Spleen (tissue), 11 donors: ENCODE data around the gene YJU2. TPM values are rescaled to one million over a fixed set of nuclear protein-coding genes. Genes with fewer than 3 reads are reported as not detected.
"Not testable (repeated sequence)": the region's sequence is repeated elsewhere in the genome, so short reads cannot be mapped to it uniquely, and the experiment has no call there.

Source experiments
- DNase-seq: peaks from one replicate; pipeline ENCODE4 v3.0.0-alpha.2; 2020
- H3K27ac ChIP-seq, 8 donors: fragments of 200-600 bp; sonication (generic) in 7 of 8; 1 replicate in 4 of 8; 2 replicates in 4 of 8; pipeline versions ENCODE4 v1.5.0 to v1.8.0; 2016 to 2021; ENCODE audit warnings: inconsistent platforms in 4 of 8, mild to moderate bottlenecking in 4 of 8, moderate library complexity in 1 of 8
- H3K27me3 ChIP-seq, 7 donors: fragments of 200-600 bp; sonication (generic) in 6 of 7; replicated peaks in 1 of 7; 1 replicate in 4 of 7; 2 replicates in 3 of 7; pipeline versions ENCODE4 v1.5.0 to v1.8.0; 2016 to 2021; ENCODE audit warnings: inconsistent platforms in 3 of 7, mild to moderate bottlenecking in 1 of 7
- H3K36me3 ChIP-seq, 6 donors: fragments of 200-600 bp; sonication (generic) in 5 of 6; 1 replicate in 4 of 6; 2 replicates in 2 of 6; pipeline versions ENCODE4 v1.5.0 to v1.8.0; 2016 to 2021; ENCODE audit warnings: inconsistent platforms in 2 of 6
- H3K4me1 ChIP-seq, 6 donors: fragments of 200-600 bp; sonication (generic) in 5 of 6; 1 replicate in 3 of 6; 2 replicates in 3 of 6; pipeline versions ENCODE4 v1.5.0 to v1.8.0; 2016 to 2021; ENCODE audit warnings: inconsistent platforms in 3 of 6
- H3K4me3 ChIP-seq, 8 donors: fragments of 200-600 bp; sonication (generic) in 7 of 8; 1 replicate in 4 of 8; 2 replicates in 4 of 8; pipeline versions ENCODE4 v1.5.0 to v1.8.0; 2016 to 2021; ENCODE audit warnings: inconsistent platforms in 4 of 8, mild to moderate bottlenecking in 4 of 8, moderate library complexity in 2 of 8
- H3K9me3 ChIP-seq, 8 donors: fragments of 200-600 bp; sonication (generic) in 7 of 8; 1 replicate in 4 of 8; 2 replicates in 4 of 8; pipeline versions ENCODE4 v1.5.0 to v1.8.0; 2016 to 2021; ENCODE audit warnings: inconsistent platforms in 4 of 8
- CTCF ChIP-seq, 11 experiments: fragments of 200-600 bp in 7 of 11; fragments of 450-650 bp in 4 of 11; sonication (generic) in 4 of 11; IDR thresholded peaks in 8 of 11; conservative IDR thresholded peaks in 3 of 11; 1 replicate in 7 of 11; 2 replicates in 4 of 11; pipeline versions ENCODE4 v1.4.0 to v1.8.0; 2016 to 2021; ENCODE audit warnings: antibody characterized with exemption in 11 of 11, inconsistent platforms in 4 of 11, mild to moderate bottlenecking in 1 of 11
- POLR2A ChIP-seq, 3 donors: fragments of 450-650 bp; IDR thresholded peaks; one replicate each; pipeline ENCODE4 v1.5.1; 2017; ENCODE audit warnings: antibody characterized with exemption in 3 of 3, mild to moderate bottlenecking in 1 of 3
- POLR2AphosphoS5 ChIP-seq, 3 donors: sonication (generic); formaldehyde crosslinking; IDR thresholded peaks; one replicate each; pipeline ENCODE4 v1.5.1; 2017; ENCODE audit warnings: antibody characterized with exemption in 3 of 3
- WGBS, 5 donors: extraction: QIAGEN DNeasy Blood & Tissue Kit in 3 of 5; methylation state at CpG; one replicate each; pipeline versions ENCODE4 v1.1.5 to v1.1.7; 2013 to 2018; 5-methylcytosine and 5-hydroxymethylcytosine counted together
- intact Hi-C: fragments of 100-400 bp; cut with DNase I; formaldehyde crosslinking; loops from one replicate; pipeline ENCODE4 v1.15.0; 2023; ENCODE audit warnings: low total_unique reads
- polyA plus RNA-seq, 3 donors: library from polyadenylated mRNA; stranded (reverse); fragments of 200-250 nt; gene quantifications; one replicate each; pipeline ENCODE4 v1.2.1, GENCODE V29; 2013
- total RNA-seq, 7 donors: library from RNA; depleted of rRNA in 3 of 7; stranded (reverse); fragments of >200 nt in 3 of 7; fragmentation: NEBNext Ultra II Directional in 4 of 7; extraction: Animal tissue kit (Norgen Biotek cat#: 25700) in 4 of 7; gene quantifications; one replicate each; pipeline versions ENCODE4 v1.1.0 to v1.2.1, GENCODE V29; 2016 to 2021
- donor health status: healthy with polysubstance abuse.
- donor health status: DM: no; HTN: no; CAD: no; lungs with moderate emphysema.
- donor health status: DM: no; HTN: no; CAD: no.
- donor health status: Bipolar disorder and iron deficiency.
- donor health status: healthy.
- donor health status: DM: no; HTN: no; CAD: no.
- donor health status: DM: yes; HTN: yes; CAD: no.

Gene YJU2
- total and polyA plus RNA-seq, 10 donors, result 17.4 to 34.0 (median 22.5) TPM

DNA sequence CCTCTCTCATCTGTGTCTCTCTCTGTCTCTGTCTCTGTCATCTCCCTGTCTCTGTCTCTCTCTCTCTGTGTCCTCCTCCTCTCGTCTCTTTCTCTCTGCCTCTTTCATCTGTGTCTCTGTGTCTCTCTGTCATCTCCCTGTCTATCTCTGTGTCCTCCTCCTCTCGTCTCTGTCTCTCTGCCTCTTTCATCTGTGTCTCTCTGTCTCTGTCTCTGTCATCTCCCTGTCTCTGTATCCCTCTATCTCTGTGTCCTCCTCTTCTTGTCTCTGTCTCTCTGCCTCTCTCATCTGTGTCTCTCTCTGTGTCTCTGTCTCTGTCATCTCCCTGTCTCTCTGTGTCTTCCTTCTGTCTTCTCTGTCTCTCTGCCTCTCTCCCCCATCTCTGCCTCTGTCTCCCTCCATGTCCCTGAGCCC, 18.1 kb upstream of the YJU2 start:
- intact Hi-C loops, result no loop called here
- TF ChIP-seq POLR2AphosphoS5 (IDR thresholded peaks at IDR 0.05) (no peak), CTCF (IDR thresholded peaks at IDR 0.05 in 8 of 11, conservative IDR thresholded peaks at IDR 0.05 in 3 of 11) (no peak), POLR2A (IDR thresholded peaks at IDR 0.05) (no peak)
- 51 to 62% (median 58%) methylated on average over 2 of the region's 2 CpGs for WGBS, 5 donors
- no peaks in the 10 kb centered on the region for H3K9me3 ChIP-seq
- H3K4me3 ChIP-seq, result peak overlapping the region in 5 of 8 donors; percentile 17 to 59 (median 23)
- peaks cover 0 to 80% (median 15%) of the 10 kb centered on the region in 7 donors for H3K27me3 ChIP-seq
- no peaks in the 10 kb centered on the region for H3K36me3 ChIP-seq
- peaks cover 0 to 26% (median 13%) of the 10 kb centered on the region in 6 donors for H3K4me1 ChIP-seq
- no peak for DNase-seq
- H3K27ac ChIP-seq, result peak overlapping the region in 2 of 8 donors; percentile 61

GRCh38 chr19:4229179-4229931, 17.5 kb upstream of the YJU2 start, which contains the start of gene EBI3:
EBI3 (plus strand) TSS chr19:4229523; CDS start chr19:4229551, 28 bp downstream.
- H3K4me1 ChIP-seq, result peaks cover 0 to 26% (median 13%) of the 10 kb centered on the region in 6 donors
- no peaks in the 10 kb centered on the region for H3K9me3 ChIP-seq
- peak; percentile 9 to 67 (median 56) for TF ChIP-seq POLR2AphosphoS5 (IDR thresholded peaks at IDR 0.05)
- TF ChIP-seq POLR2A (IDR thresholded peaks at IDR 0.05), result no peak
- DNase-seq, result peak; percentile 83
- intact Hi-C loops, result no loop called here
- 6 to 15% (median 11%) methylated on average over 9 to 19 of the region's 19 CpGs for WGBS, 5 donors
- H3K27ac ChIP-seq, result peak within 1 kb of the TSS in 5 of 8 donors; percentile 14 to 61 (median 47)
- H3K4me3 ChIP-seq, result peak within 1 kb of the TSS in 7 of 8 donors; percentile 17 to 59 (median 23)
- no peaks in the 10 kb centered on the region for H3K36me3 ChIP-seq
- peaks cover 0 to 83% (median 15%) of the 10 kb centered on the region in 7 donors for H3K27me3 ChIP-seq

DNA sequence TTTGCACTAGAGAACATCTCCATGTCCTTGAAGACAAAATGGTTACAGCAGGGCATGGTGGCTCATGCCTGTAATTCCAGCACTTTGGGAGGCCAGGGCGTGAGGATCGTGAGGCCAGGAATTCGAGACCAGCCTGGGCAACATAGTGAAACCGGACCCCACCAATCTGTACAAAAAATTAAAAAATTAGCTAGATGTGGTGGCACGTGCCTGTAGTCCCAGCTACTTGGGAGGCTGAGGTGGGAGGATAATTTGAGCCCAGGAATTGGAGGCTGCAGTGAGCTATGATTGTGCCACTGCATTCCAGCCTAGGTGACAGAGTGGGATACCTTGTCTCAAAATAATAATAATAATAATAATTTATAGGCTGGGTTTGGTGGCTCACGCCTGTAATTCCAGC, 16.6 kb upstream of the YJU2 start:
- WGBS, 5 donors, result 80 to 89% (median 86%) methylated on average over 6 of the region's 6 CpGs

DNA sequence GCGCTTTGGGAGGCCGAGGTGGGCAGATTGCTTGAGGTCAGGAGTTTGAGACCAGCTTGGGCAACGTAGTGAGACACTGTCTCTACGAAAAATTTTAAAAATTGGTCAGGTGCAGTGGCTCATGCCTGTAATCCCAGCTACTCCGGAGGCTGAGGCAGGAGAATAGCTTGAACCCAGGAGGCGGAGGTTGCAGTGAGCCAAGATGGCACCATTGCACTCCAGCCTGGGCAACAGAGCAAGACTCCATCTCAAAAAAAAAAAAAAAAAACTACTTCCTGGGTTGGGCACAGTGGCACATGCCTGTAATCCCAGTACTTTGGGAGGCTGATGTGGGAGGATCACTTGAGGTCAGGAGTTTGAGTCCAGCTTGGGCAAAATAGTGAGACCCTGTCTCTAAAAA, 15.4 kb upstream of the YJU2 start:
- H3K27ac ChIP-seq, intact Hi-C loops, H3K36me3 ChIP-seq, H3K4me3 ChIP-seq, DNase-seq, H3K9me3 ChIP-seq: not testable (repeated sequence)
- 85 to 93% (median 91%) methylated on average over 5 to 6 of the region's 6 CpGs for WGBS, 5 donors
- Histone ChIP-seq H3K4me1 (peaks cover 0 to 26% (median 13%) of the 10 kb centered on the region in 6 donors), H3K27me3 (peaks cover 0 to 72% (median 15%) of the 10 kb centered on the region in 7 donors)

More for the DNA sequence above, 16.6 kb upstream of the YJU2 start:
- H3K9me3 ChIP-seq, intact Hi-C loops, H3K36me3 ChIP-seq, DNase-seq, H3K27ac ChIP-seq: not testable (repeated sequence)
- H3K4me1 ChIP-seq, result peaks cover 0 to 26% (median 13%) of the 10 kb centered on the region in 6 donors
- H3K4me3 ChIP-seq, result peak overlapping the region in 4 of 8 donors; percentile 22 to 59 (median 37)
- peaks cover 0 to 83% (median 15%) of the 10 kb centered on the region in 7 donors for H3K27me3 ChIP-seq

DNA sequence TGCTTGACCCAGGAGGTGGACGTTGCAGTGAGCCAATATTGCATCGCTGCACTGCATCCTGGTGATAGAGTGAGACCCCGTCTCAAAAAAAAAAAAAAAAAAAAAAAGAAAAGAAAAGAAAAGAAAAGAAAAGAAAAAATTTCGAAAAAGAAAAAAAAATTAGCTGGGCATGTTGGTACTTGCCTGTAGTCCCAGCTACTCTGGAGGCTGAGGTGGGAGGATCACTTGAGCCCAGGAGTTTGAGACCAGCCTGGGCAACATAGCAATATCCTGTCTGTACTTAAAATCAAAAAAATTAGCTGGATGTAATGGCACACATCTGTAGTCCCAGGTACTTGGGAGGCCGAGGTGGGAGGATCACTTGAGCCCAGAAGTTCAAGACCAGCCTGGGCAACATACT, 14.7 kb upstream of the YJU2 start:
- H3K27me3 ChIP-seq, result peaks cover 0 to 68% (median 15%) of the 10 kb centered on the region in 7 donors
- DNase-seq, intact Hi-C loops, H3K27ac ChIP-seq, H3K9me3 ChIP-seq, H3K36me3 ChIP-seq, H3K4me3 ChIP-seq: not testable (repeated sequence)
- WGBS, 5 donors, result 79 to 93% (median 85%) methylated on average over 5 of the region's 5 CpGs
- H3K4me1 ChIP-seq, result peaks cover 0 to 26% (median 13%) of the 10 kb centered on the region in 6 donors

DNA sequence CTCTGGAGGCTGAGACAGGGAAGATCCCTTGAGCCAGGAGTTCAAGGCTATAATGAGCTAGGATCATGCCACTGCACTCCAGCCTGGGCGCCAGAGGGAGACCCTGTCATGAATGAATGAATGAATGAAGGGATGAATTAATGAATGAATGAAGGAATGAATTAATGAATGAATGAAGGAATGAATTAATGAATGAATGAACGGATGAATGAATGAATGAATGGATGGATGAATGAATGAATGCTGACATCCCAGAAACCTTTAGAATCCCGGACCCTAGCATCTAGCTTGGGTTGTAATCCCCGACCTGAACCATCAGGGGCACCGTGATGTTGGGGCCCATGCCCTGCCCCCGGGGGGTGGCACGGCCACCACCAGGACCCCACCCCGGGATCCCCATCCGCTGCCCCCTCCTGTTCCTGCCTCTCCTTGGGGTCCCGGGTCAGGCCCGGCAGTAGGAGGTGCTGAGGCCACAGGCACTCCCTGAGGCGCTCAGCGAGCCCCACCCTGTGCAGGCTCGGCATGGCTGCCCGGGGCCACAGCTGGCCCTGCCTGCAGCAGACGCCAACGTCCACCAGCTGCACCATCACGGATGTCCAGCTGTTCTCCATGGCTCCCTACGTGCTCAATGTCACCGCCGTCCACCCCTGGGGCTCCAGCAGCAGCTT, 14.1 kb upstream of the YJU2 start:
- 53 to 60% (median 56%) methylated on average over 16 to 21 of the region's 21 CpGs for WGBS, 5 donors
- Histone ChIP-seq H3K27me3 (peaks cover 0 to 62% (median 15%) of the 10 kb centered on the region in 7 donors), H3K9me3 (no peaks in the 10 kb centered on the region), H3K36me3 (peaks cover 0 to 9% (median 0%) of the 10 kb centered on the region in 6 donors), H3K4me3 (no peak overlapping the region), H3K27ac (no peak overlapping the region), H3K4me1 (peaks cover 0 to 26% (median 13%) of the 10 kb centered on the region in 6 donors)
- DNase-seq, result no peak
- intact Hi-C loops, result no loop called here
- TF ChIP-seq CTCF (IDR thresholded peaks at IDR 0.05 in 8 of 11, conservative IDR thresholded peaks at IDR 0.05 in 3 of 11), result no peak
- no peak for TF ChIP-seq POLR2A (IDR thresholded peaks at IDR 0.05)
- no peak for TF ChIP-seq POLR2AphosphoS5 (IDR thresholded peaks at IDR 0.05)
